Measurements from ENCODE around the gene LRBA.
"Not testable (repeated sequence)": the region's sequence is repeated elsewhere in the genome, so short reads cannot be mapped to it uniquely, and the experiment has no call there.

LRBA gene

GRCh38 chr4:150423503-150423902 is 591.6 kb downstream of the LRBA start:
- DNase-seq (ENCODE audit: low read depth in 2 of 2): no peak

- DNase-seq (ENCODE audit: low read depth in 2 of 2): no peak
Observed at GRCh38 chr4:150423074-150423473, 592.0 kb downstream of the LRBA start.

- no peak for DNase-seq (ENCODE audit: low read depth in 2 of 2)
Observed at GRCh38 chr4:150421612-150422011, 593.5 kb downstream of the LRBA start.

- DNase-seq (ENCODE audit: low read depth in 2 of 2): no peak
Observed at GRCh38 chr4:150419939-150420338, 595.1 kb downstream of the LRBA start.

- no peak for DNase-seq (ENCODE audit: low read depth in 2 of 2)
Observed at GRCh38 chr4:150418757-150419410, 596.2 kb downstream of the LRBA start.

- DNase-seq (ENCODE audit: low read depth in 2 of 2): no peak
Observed at GRCh38 chr4:150415213-150415612, 599.9 kb downstream of the LRBA start.

- DNase-seq (ENCODE audit: low read depth in 2 of 2): no peak
Observed at GRCh38 chr4:150411520-150411919, 603.6 kb downstream of the LRBA start.

- DNase-seq (ENCODE audit: low read depth in 2 of 2): no peak
Observed at GRCh38 chr4:150402871-150403272, 612.2 kb downstream of the LRBA start.

- DNase-seq (ENCODE audit: low read depth in 2 of 2): no peak
Observed at GRCh38 chr4:150401083-150401687, 613.9 kb downstream of the LRBA start.

GRCh38 chr4:150395872-150396271 is 619.2 kb downstream of the LRBA start:
- no peak for DNase-seq (ENCODE audit: low read depth in 2 of 2)

GRCh38 chr4:150394046-150394445 is 621.0 kb downstream of the LRBA start:
- DNase-seq (ENCODE audit: low read depth in 2 of 2): no peak

GRCh38 chr4:150391052-150391451 is 624.0 kb downstream of the LRBA start:
- no peak for DNase-seq (ENCODE audit: low read depth in 2 of 2)

- DNase-seq (ENCODE audit: low read depth in 2 of 2): no peak
Observed at GRCh38 chr4:150390531-150390910, 624.6 kb downstream of the LRBA start.

GRCh38 chr4:150389896-150390530 is 625.1 kb downstream of the LRBA start:
- DNase-seq (ENCODE audit: low read depth in 2 of 2): no peak

GRCh38 chr4:150387981-150388380 is 627.1 kb downstream of the LRBA start:
- no peak for DNase-seq (ENCODE audit: low read depth in 2 of 2)

GRCh38 chr4:150386415-150386814 is 628.7 kb downstream of the LRBA start:
- not testable (repeated sequence) for DNase-seq (ENCODE audit: low read depth in 2 of 2)

- DNase-seq (ENCODE audit: low read depth in 2 of 2): no peak
Observed at GRCh38 chr4:150385606-150386005, 629.5 kb downstream of the LRBA start.

- DNase-seq (ENCODE audit: low read depth in 2 of 2): no peak
Observed at GRCh38 chr4:150384249-150384648, 630.8 kb downstream of the LRBA start.

GRCh38 chr4:150382028-150382427 is 633.1 kb downstream of the LRBA start:
- no peak for DNase-seq (ENCODE audit: low read depth in 2 of 2)

- no peak for DNase-seq (ENCODE audit: low read depth in 2 of 2)
Observed at GRCh38 chr4:150381609-150382008, 633.5 kb downstream of the LRBA start.

GRCh38 chr4:150381036-150381435 is 634.0 kb downstream of the LRBA start:
- no peak for DNase-seq (ENCODE audit: low read depth in 2 of 2)

- DNase-seq (ENCODE audit: low read depth in 2 of 2): no peak
Observed at GRCh38 chr4:150379454-150379853, 635.6 kb downstream of the LRBA start.

- DNase-seq (ENCODE audit: low read depth in 2 of 2): no peak
Observed at GRCh38 chr4:150375025-150375424, 640.1 kb downstream of the LRBA start.

Data from stimulated activated CD8-positive, alpha-beta memory T cell treated with anti-CD3 and anti-CD28 coated beads, Interleukin-7, amount 100 ng/mL, for 4 hours (primary cell).